ENCODE measurements around the gene TMEM176A. TPM values are rescaled to one million over a fixed set of nuclear protein-coding genes. Genes with fewer than 3 reads are reported as not detected.
"Not testable (repeated sequence)": the region's sequence is repeated elsewhere in the genome, so short reads cannot be mapped to it uniquely, and the experiment has no call there.

The TMEM176A gene
- total RNA-seq, 1 experiment from 2014 or later = 0.34 TPM

DNA sequence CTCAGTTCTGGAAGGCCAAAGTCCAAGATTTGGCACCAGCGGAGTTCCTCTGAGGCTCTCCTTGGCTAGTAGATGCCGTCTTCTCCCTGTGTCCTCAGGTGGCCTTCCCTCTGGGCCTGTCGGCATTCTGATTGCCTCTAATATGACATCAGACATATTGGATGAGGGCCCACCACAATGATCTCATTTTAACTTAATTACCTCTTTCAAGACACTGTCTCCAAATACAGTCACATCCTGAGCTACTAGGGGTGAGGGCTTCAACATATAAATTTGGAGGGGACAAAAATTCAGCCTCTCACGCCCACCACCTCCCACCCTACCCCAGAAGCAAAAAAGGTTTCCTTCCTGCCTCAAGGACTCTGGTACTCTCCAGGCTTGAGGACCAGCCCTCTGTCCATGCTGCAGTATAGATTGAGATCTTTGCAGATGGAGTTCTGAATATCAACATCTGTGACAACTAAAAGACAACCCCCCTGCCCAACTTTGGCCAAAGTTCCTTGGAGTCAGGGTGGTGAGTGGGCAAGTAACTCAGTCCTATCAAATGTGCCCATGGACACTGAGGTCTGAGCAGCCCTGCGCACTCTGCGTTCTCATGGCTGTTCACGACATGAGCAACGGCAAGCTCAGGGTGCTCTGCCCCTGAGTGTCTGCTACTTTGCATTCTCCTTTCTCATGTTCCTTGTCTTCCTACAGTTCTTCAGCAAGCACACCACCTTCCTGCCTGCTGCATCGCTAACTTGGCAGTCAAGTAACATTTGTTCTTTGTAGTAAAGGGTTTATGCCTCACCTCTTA, 11.9 kb upstream of the TMEM176A start:
- DNase-seq (ENCODE audit: low read depth) = peak; percentile 10

DNA sequence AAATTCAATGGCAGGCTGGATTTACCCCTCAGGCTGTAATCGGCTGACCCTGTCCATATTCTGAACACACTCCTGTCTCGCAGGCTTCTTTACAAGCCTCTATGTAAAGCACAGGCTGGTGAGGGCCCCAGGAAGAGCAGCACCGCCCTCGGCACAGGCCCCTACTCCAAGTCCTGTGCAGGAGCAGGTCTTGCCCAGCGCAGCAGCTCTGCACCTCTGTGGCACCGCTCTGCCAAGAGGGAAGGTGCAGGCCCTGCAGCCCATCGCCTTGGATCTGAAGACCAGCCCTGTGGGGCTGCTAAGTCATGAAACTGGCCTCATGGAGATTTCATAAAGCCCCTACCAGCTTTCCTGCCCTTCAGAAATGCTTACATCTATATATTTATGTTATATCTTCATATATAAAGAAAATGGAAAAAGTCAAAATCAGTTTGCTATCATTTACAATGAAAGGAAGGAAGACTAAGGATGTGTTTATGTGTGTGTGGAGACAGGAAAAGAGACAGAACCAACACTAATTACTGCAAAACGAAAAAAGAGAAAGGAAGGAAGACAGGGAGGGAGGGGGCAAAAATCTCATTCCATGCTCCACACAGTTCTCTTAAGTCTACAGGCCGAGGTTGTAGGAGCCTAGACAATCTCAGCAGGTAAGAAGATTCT, 10.0 kb upstream of the TMEM176A start:
- no peak for DNase-seq (ENCODE audit: low read depth)

DNA sequence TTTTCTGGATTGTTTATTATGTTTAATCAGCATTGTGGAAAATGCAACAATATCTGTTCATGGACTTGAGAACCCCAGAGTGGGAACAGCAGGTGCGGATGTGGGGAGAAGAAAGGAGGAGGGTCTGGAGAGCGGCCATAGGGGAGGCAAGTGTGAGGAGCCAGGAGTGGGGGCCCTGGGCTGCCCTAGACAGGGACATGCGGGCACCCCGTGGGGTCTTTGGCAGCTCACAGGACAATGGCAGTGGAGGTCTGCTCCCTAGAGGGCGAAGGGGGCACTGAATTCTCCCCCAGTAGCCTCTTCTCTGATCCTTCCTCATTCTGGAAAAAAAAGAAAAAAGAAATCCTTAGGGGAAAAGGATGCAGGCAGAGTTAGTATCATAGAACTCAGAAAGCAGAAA, 9.3 kb upstream of the TMEM176A start:
- no peak for DNase-seq (ENCODE audit: low read depth)

DNA sequence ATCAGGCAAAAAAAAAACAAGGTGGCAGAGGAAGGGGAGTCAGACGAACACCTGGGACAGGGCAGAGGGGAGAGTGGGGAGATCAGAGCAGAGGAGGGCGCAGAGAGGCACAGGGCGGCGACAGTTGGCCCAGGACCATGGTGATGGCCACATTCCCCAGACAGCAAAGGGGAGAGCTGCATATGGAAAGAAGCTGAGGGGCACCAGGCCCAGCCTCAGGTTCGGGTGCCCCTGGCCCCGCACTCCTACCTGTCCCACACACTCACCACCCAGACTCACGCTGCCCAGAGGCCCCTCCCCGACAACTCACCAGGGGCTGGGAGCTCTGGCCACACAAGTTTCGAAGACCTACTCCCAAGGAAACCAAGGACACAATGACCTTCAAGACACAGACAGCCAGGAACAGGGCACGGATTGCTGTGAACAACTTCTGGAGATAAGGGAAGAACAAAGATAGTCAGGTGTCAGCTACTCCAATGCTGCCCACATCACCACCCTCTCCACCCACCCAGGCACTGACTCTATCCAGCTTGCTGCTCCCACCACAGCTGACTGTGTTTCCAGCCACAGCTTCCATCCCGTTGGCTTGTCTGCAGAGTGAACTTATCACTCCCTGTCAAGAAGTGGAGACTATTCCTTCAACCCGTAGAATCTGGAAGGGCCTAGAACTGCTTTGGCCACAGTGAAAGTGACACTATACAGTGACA, 8.7 kb upstream of the TMEM176A start:
- DNase-seq (ENCODE audit: low read depth) = no peak

DNA sequence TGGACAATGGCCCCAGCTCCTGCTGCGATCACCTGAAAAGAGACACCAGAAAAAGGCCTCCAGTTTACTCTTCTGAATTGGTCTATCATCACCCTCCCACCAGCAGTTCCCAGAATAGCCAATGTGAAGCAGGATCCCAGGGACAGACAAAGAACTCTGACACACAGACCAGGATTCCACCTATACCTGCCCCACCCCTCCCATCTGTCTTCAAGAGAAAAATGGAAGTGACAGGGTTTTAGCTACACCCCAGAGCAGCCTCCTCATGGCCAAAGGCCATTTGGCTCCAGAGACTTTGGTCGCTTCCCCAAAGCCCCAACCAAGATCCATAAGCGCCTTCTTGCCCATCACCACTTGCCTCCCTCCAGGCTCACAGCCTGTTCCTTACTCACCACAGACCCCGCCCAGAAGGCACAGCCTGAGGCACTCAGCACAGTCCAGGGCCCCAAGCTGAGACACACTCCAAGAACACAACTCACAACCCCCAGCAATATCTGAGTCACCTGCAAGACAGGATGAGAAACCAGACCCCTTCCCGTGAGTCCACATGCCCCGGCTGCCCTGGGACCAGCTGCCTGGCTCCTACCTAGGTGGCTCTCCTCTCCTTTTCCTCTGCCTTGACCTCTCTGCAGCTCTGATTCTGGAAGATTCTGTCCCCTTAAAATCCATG, 6.9 kb upstream of the TMEM176A start:
- DNase-seq (ENCODE audit: low read depth) = no peak

DNA sequence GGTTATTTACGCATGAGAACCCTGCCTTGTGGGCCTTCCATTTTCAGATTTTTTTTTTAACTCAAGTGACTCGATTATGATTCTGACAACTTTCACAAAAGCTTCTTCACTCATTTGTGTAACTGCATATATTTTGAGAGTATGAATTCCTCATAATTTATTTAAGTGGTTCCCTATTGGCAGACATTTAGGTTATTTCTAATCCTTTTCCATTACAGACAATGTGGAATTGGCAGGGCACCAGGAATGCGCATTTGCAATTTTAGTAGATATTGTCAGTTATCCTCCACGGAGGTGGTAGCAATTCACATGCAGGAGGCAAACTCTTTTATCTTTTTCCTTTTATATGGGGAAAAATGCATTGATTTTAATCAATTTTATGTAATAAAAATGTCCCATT, 2.9 kb upstream of the TMEM176A start:
- no peak for DNase-seq (ENCODE audit: low read depth)

DNA sequence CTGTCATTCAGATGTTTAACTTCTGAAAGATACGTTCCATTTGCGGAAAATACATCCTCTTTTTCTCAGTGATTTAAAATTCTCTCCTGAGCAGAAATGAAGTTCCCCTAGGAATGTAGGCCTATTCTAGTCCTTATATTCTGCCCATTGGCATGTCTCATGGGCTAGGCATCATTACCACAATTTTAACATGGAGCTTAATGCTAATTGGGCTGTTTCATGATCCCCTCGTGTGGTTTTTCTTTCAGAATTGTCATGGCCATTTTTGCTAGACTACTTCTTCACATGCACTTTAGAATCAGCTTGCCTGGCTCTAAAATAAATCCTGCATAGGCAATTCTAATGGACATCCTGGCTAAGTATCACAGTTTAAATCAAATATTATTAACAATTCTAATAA, 1.4 kb upstream of the TMEM176A start:
- no peak for DNase-seq (ENCODE audit: low read depth)

DNA sequence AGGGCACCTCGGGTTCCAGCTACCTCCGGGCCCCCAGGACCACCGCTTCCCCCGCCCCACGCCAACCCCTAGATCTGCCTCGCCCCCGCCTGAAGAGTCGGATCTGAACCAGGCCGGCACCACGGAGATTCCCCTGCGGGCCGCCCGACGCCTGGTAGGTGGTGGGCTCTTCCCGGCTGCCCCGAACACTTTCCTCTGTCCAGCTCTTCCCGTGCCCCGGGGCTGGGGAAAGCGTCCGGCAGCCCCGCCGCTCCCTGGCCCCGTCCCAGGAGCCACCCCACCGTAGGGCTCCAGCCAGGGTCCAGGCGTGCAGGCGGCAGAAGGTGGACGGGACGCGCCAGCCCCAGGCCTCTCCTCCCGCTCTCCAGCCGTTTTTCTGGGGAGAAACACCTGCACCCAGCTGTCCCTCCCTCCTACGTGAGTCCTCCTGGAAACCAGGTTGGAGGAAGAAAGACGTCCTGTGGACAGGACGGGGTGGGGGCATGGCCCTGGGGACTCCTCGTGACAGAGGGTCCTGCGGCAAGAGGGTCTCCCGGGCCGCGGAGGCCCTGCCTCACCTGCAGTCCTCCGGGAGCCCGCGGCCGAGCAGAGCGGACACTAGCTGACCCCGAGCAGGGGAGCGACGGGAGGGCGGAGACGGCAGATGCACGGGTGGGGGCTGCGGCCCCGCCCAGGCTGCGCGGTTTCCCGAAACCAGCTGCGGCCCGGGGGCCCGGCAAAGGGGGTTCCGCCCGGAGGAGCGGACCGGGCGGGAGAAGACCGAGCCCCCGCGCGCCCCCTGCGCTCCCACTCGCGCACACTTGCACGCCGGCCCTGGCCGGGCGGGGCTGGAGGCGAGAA, 608 bp upstream of the TMEM176A start, which contains the start of gene TMEM176B:
TMEM176B (minus strand) TSS at position 624 of the 840 bp plus-strand sequence. CDS start 3,795 bp downstream, outside the sequence.
- DNase-seq (ENCODE audit: low read depth) = no peak

DNA sequence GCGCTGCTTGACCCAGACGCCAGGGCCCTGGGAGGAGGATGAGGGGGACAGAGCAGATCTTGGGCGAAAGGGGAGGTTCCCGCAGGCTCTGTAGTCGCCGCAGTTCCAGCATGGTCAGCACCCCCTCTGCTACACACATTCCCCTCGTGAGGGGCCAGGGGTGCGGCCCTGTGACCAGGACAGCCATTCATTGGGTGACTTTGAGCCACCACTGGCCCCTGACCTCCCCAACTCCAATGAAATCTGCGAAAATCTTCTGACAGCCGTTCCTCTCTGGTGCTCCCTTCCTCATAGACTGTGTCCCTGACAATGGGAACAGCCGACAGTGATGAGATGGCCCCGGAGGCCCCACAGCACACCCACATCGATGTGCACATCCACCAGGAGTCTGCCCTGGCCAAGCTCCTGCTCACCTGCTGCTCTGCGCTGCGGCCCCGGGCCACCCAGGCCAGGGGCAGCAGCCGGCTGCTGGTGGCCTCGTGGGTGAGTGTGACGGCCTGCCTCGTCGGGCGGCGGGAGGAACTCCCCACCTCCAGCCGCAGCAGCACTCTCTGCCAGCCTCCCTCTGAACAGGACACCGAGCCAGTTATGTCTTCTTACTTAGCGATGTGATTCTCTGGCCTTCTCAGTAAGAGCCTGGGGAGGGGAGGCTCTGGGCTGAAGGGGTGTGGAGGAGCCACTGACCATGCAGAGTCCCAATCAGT, 825 bp downstream of the TMEM176A start:
- no peak for DNase-seq (ENCODE audit: low read depth)

DNA sequence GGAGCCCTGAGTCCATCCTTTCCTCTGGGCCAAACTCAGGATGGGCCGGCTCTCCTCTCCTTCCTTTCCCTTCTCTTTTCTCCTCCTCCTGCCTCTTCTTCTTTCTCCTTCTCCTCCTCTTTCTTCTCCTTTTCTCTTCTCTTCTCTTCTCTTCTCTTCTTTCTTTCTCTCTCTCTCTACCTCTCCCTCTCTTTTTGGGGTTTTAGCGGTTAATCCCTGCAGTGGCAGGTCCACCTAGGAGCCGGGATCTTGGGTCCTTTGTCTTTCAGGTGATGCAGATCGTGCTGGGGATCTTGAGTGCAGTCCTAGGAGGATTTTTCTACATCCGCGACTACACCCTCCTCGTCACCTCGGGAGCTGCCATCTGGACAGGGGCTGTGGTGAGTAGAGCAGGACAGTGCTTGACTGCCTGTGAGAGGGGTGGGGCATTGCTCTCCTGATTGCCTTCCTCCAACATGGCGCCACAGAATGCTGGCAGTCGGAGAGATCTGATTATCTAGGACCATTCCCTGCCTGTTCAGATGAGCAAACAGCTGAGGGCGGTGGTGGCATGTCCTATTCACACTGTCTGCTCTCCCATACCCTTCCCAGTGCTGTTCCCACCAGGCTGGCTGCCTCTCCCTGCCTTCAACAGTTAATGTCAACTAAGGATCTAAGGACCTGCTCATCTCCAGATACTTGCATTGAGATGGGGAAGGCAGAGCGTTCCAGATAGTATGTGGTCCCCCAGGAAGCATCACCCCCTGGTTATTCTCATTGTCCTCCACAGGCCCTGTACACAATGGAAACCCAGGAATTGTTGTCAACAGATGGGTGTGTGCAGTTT, 1.6 kb downstream of the TMEM176A start:
- no peak for DNase-seq (ENCODE audit: low read depth)

DNA sequence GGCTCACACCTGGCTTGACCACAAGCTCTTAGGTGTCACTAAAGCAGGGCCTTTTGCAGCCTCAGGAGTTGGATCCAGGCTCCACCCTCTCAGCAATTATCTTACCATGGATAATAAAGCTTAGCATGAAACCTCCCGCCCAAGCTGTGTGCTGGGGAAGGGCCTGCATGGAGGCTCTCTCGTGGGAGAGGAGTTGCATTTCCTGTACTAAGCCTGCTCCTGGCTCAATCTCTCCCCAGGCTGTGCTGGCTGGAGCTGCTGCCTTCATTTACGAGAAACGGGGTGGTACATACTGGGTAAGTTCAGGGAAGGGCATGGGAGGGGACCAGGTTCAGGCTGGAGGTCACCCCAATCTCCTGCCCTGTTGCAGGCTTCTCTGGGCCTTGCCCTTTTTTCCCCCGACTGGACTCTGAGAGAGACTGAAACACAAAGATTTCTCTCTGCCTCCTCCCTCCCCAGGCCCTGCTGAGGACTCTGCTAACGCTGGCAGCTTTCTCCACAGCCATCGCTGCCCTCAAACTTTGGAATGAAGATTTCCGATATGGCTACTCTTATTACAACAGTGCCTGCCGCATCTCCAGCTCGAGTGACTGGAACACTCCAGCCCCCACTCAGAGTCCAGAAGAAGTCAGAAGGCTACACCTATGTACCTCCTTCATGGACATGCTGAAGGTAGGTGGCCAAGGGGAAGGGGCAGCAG, 2.7 kb downstream of the TMEM176A start:
- DNase-seq (ENCODE audit: low read depth) = no peak

DNA sequence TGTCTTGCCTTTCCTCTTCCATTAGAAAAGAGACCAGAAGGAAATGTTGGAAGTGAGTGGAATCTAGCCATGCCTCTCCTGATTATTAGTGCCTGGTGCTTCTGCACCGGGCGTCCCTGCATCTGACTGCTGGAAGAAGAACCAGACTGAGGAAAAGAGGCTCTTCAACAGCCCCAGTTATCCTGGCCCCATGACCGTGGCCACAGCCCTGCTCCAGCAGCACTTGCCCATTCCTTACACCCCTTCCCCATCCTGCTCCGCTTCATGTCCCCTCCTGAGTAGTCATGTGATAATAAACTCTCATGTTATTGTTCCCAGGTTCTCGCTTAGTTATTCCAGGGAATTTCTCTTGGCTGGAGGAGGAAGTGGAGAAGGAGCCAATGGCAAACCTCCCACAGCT, 4.2 kb downstream of the TMEM176A start:
- no peak for DNase-seq (ENCODE audit: low read depth)

DNA sequence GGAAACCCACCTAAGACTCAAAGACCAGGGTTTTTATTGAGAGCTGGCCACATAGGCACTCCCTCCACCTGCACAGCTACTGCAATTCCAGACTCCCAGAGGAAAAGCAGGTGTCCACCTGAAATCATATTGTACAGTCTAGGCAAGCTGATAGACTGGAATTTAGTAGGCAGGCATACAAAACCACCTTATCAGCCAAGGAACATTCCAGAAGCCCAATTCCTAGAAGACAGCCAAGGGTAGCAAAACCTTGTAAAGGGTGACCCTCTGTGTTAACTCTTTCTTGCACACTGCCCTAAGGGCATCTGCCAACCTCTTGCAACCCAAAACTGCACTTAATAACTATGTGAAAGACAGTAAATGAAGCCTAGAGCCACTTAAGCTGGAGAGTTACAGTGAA, 5.3 kb downstream of the TMEM176A start:
- DNase-seq (ENCODE audit: low read depth) = no peak

DNA sequence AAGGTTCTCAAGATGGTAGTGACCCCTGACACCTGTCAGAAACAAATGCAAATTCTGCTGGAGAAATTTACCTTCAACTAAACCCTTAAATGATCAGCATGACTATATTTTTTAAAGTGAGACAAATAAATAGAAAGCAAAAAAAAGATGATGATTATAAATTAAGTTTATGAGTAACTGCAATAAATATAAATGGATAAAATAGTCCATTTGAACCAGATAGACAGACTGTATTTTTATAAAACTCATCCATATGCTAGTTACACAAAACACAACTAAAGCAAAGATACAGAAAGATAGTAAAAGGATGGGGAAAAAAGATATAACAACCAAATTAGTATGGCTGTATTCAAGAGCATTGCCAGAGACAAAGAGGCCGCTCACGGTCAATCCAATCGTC, 5.9 kb downstream of the TMEM176A start:
- DNase-seq (ENCODE audit: low read depth) = no peak

DNA sequence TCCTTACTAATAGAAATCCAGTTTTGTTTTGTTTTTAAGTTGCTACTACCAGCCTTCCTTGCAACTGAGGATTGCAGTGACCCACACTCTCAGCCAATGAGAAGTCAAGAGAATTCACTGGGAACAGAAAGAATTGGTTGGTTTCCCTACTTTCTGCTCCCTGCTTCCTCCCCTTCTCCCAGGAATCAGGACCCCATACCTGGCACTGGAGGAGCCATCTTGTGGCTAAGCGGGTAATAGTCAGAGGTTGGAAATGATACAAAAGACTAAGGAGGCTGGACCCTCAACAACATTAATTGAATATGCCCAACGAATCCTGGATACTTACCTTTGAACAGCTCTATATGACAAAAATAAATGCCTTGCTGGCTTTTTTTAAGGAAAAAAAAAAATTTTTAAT, 6.3 kb downstream of the TMEM176A start:
- DNase-seq (ENCODE audit: low read depth) = no peak

DNA sequence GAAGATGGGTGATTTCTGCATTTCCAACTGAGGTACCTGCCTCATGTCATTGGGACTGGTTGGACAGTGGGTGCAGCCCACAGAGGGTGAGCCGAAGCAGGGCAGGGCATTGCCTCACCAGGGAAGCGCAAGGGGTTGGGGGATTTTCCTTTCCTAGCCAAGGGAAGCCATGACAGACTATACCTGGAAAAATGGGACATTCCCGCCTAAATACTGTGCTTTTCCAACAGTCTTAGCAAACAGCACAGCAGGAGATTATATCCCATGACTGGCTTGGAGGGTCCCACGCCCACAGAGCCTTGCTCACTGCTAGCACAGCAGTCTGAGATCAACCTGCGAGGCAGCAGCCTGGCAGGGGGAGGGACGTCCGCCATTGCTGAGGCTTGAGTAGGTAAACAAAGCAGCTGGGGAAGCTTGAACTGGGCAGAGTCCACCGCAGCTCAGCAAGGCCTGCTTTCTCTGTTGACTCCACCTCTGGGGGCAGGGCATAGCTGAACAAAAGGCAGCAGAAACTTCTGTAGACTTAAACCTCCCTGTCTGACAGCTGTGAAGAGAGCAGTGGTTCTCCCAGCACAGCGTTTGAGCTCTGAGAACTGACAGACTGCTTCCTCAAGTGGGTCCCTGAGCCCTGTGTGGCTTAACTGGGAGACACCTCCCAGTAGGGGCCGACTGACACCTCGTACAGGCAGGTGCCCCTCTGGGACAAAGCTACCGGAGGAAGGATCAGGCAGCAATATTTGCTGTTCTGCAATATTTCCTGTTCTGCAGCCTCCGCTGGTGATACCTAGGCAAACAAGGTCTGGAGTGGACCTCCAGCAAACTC, 7.3 kb downstream of the TMEM176A start:
- not testable (repeated sequence) for DNase-seq (ENCODE audit: low read depth)

DNA sequence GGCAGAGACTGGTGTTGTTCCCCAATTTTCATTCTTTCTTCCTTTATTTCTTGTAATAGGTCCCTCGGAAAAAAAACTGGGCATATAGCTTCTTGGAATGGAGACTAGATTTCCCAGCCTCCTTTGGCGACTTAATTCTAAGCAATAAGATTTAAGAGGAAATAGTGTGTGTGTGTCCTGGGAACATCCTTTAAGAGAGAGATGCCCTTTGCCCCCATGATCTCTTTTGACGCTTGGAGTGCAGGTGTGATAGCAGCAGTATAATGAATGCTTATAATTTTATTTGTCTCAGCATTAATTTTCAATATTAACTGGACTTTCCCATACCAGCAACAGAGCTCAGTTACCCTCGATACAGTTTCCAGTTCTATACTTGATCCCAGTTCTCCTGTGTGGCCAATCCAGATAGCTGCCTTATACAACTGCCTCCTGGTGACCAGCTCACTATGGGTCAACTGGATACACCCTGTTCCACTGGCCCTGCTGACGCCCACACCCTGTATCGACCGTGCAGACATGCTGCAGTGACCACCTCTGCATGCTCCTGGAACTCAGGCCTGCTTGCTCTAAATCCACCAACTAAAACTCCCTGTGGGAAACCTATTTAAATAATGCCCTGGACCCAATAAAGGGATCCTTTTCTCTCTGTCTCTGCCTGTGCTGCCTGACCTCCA, 13.9 kb downstream of the TMEM176A start:
- DNase-seq (ENCODE audit: low read depth) = no peak

DNA sequence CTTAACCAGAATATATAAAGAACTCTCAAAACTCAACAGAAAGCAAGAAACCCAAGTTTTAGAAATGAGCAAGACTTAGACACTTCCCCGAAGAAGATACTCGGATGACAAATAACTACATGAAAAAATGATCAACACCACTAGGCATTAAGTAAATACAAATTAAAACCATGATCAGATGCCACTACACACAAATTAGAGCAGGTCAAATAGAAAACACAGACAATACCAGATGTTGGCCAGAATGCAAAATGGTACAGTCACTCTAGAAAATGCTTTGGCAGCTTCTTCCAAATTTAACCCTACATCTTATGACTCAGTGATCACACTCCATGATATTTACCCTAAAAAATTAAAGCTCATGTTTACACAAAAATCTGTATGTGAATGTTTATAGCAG, 18.4 kb downstream of the TMEM176A start:
- no peak for DNase-seq (ENCODE audit: low read depth)

Measured in M059J (cell line).